GM19395 (cell line): Measurements from ENCODE around the gene POLR2L.

ENCODE experiments used
- ATAC-seq: cut with Tn5 transposase; IDR thresholded peaks from one replicate; pipeline ENCODE4 v1.9.1; 2021; ENCODE audit warnings: mild to moderate bottlenecking, moderate library complexity; ENCODE audit not compliant: unreplicated experiment

POLR2L gene

DNA sequence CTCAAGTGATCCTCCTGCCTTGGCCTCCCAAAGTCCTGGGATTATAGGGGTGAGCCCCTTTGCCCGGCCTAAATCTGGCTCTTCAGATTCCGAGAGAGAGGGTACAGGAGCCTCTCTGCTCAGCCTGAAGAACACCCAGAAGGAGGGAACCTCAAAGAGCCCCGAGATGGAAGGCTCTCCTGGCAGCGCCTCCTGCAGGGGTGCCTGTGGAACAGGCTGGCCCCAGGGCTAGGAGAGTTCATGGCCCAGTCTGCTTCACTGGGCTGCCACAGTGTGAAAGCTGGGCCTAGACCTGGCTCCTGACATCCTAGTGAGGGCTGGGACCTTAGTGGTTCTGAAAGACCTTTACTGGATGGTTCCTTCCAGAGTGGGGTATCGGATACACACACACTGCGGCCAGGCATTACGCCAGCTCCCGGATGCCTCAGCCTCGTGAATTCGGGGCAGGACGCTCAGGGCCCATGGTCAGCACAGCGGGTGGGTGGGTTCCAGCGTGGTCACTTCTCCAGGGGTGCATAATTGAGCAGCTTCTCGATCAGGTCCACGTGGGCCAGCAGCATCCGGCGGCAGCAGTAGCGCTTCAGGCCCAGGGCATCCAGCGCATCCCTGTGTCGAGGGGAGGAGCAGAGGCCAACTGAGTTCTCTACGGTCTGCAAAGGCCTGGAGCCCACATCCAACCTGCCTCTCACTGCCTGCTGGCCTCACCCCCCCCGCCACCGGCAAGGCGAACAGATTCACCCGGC is 2.3 kb downstream of the POLR2L start:
- ATAC-seq: no peak

DNA sequence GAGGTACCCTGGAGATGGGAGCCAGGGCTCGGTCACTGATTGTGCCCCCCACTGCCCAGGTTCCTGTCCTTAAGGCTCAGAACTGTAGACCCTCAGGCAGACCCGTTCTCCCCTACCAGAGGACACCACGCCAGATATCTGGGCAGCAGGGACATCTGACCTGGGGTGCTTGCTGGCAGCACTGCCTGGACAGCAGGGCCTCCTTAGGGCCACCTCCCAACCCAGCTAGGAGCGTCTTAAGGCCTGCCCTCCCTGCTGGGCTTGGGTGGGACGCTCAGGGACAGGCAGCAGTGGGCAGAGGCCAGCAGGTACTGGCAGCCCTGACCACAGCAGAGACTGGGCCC is 3.1 kb downstream of the POLR2L start:
- no peak for ATAC-seq

DNA sequence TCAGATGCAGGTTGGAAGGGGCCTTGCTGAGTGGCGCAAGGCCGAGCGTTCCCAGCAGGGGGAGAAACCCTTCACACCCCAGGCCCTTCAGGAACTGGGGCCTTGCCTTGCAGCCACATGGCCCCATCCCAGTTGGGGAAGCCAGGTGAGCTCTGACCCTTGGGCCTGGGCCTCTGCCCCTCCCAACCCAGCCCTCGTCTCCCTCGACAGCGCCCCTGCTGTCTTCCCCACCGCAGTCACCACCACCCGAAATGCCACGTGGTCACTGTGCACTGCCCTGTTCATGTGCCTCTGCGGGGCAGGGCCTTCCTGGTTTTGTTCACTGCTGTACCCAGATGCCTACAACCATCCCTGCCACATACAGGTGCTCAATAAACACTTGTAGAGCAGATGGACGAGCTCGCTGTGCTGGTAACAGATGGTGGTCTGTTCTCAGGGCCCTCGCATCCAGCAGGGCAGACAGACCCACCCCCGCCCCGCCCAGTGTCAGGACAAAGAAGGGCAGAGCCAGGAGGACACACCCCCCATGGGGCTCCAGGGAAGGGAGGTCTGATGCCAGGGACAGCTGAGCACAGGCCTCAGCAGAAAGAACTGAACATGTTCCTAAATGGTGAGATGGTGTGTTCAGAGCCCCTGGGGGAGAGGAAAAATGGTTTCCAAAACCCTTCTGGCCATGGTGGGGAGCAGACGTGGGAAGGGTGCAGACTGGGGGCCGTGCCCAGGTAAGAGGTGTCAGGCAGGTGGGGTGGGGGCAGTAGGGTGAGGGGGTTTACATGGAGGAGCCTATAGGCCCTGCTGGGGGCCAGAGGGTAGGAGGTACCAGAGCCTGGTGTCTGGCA is 3.7 kb downstream of the POLR2L start:
- ATAC-seq: no peak

DNA sequence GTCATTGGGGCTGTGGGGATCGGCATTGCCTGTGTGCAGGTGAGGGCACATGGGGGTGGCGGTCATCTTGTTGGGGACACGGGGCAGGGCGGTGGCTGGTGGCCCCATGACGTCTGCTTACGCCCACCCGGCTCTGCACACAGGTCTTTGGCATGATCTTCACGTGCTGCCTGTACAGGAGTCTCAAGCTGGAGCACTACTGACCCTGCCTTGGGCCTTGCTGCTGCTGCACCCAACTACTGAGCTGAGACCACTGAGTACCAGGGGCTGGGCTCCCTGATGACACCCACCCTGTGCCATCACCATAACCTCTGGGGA is 4.4 kb downstream of the POLR2L start:
- no peak for ATAC-seq

DNA sequence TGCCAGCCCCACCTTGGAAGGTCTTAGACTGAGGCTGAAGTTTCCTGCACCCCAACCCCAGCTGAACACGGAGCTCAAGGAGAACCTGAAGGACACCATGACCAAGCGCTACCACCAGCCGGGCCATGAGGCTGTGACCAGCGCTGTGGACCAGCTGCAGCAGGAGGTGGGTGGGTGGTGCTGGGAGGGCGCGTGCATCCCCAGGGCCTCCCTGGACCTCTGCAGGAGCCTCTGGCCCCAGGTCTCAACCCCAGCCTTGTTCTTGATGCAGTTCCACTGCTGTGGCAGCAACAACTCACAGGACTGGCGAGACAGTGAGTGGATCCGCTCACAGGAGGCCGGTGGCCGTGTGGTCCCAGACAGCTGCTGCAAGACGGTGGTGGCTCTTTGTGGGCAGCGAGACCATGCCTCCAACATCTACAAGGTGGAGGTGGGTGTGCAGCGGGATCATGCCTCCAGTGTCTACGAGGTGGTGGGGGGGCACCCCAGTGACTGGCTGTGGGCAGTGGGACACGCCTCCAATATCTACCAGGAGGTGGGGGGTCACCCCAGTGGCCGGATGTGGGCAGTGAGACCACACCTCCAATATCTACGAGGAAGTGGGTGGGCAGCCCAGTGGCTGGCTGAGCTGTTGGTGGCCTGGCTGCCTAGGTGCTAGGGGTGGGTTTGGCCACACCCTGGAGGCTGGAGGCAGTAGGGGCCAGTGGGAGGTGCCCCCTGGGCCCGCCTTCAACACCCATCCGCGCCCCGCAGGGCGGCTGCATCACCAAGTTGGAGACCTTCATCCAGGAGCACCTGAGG is 4.9 kb downstream of the POLR2L start:
- ATAC-seq: no peak

DNA sequence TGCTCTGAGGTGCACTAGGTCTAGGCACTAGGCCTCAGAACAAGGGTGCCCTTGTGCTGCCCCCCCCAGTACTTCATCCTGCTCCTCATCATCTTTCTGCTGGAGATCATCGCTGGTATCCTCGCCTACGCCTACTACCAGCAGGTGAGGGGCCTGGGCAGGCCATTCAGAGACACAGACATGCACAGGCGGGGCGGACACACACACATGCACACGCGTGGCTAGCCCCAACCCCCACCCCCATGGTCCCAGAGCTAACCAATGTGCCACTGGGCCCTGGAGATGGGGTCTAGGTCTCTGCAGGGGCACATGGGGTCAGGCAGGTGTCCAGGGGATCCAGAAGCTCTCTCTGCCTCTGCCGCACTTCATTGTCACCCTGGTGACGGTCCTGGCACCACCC is 5.6 kb downstream of the POLR2L start:
- no peak for ATAC-seq

DNA sequence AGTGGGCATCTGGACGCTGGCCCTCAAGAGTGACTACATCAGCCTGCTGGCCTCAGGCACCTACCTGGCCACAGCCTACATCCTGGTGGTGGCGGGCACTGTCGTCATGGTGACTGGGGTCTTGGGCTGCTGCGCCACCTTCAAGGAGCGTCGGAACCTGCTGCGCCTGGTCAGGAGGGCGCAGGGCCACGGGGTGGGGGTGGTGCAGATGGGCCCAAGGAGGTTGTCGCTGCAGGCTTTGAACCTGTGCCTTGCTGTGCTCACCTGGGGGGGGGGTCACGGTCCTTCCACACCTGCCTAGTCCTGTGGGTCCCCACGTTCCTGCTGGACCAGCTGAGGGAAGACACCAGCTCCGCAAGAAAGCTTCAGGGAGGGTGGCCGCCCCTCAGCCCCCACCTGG is 6.1 kb downstream of the POLR2L start:
- ATAC-seq: no peak

DNA sequence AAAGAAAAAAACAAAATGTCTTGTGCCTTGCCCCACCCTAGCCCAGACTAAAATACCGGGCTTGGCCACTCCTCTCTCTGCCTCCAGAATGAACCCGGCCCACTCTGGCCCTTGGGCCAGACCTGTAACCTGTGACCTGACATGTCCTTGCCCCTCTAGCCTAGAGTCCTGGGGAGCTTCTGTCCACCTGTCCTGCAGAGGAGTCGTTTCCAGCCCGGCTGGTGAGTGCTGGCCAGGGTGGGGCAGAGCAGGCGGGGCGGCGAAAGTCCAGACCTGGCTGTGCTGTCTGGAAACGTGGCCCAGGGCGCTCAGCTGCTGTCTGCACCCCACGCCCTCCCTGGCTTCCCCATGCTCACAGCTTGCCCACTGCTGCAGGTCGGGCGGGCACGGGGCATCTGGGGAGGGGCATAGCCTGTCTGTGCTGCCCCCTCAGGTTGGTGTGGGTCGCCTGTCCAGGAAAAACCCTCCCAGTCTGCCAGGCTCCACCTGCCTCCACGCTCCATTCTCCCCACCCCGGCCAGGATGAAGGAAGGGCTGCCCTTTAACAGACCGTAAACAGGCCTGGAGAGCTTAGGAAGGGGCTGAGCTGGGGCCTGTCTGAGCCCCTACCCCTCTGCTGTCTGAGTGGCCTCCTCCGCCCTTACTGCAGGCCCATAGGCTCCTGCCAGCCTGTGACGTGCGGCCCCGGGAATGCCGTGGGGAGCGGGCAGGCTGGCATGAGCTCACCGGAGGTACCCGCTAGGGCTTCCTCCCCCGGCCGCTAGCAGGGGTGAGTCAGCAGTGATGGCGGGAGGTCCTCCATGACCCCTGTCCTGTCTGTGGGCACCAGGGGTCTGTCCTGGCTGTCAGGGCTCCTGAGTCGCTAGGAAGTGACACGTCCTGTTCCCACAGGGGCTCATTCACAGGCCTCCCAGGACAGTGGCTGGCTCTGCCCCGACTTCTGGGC is 7.7 kb downstream of the POLR2L start:
- ATAC-seq: no peak

DNA sequence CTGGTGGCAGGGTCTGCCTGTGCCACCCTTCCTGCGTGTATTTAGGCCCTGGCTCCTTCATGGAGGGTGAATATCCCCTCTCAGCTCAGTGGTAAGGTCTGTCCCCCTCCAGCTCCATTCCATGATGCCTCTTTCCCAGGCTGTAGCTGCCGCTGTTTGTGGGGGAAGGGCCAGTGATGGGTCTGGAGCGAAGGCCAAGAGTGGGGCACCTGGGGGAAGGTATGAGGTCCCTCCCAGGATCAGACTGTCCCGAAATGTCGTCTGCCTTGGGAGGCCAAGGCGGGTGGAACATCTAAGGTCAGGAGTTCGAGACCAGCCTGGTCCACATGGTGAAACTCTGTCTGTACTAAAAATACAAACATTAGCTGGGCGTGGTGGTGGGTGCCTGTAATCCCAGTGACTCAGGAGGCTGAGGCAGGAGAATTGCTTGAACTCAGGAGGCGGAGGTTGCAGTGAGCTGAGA is 8.4 kb downstream of the POLR2L start:
- ATAC-seq: no peak

DNA sequence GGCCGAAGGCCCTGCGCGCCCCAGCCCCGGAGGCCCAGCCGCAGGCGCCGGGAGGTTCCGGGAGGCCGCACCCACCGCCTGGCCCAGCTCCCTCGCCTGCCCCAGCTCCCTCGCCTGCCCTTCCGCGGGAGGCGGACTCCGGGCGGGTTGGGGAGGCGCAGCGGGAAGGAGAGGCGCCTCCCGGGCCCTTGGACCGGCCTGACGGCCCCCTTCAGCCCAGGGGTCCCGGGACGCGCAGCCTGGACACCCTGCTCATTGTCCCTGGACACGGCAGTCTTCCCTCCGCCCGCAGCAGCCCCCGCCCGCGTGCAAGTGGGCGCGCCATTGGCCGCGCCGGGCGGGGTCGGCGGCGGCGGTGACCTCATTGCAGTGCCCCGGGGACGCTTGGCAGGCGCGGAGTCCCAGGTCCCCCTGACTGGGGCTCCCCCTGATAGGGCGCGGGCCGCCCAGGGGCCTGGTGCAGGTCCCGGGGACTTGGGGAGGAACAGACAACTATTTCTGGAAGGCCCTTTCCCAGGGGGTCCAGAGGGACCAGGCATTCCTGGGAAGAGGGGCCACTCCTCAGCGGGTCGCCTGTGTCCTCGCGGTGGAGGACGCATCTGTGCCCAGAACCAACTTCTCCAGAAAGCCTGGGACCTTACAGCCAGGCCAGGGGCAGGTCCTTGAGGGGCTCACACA is 9.1 kb downstream of the POLR2L start:
- ATAC-seq: peak; percentile 21

DNA sequence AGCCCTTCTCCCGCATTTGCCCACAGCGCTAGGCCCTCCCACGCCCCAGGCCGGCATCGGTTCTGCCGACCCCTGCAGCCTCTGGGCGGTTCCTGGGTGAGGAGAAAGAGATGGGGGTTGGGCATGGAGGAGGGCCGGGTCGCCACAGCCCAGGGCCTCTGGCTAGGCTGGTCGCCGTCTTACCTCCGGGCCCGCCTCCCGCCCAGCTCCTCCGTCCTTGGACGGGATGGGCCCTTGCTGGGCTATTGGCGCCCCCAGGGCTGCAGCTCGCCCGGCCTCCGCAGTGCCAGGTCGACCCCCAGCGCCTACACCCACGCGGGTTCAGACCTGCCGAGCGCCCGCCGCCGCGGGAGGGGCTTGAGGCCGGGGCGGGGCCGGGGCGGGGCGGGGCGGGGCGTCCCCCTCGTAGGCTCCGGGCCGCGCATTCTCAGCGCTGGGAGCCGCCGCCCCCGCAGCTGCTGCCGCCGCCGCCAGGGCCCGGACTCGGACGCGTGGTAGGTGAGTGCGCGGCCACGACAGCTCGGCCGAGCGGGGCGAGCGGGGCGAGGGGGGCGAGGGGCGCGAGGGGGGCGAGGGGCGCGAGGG is 9.7 kb downstream of the POLR2L start, which contains the start of gene CD151:
CD151 (plus strand) TSS at position 424 of the 585 bp plus-strand sequence. CDS start 3,118 bp downstream, outside the sequence.
- ATAC-seq: peak; percentile 36

DNA sequence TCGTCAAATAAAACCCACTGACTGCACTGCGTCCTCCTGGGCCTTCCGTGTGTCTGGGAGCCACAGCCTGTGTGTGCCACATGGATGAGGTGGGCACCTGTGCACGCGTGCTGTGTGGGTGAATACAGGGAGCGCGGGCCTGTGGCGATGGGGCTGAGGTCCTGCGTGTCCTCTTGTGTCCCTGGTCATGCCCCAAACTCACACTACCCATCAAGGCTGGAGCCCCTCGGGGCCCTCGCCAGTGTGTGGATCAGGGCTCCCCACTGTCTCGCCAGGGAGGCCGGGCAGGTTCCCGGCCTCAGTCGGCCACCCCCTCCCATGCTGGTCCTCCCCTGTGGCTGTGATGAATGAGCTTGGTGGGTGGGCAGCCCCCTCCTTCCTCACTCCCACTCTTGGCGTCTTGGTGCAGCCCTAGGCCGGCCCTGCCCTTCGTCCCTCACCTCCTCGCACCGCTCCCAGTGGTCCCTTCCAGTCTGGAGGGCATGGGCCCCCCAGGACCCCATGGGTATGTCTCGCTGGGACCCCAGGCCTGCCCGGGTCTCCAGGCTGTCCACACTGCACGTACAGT is 10.3 kb downstream of the POLR2L start:
- no peak for ATAC-seq

DNA sequence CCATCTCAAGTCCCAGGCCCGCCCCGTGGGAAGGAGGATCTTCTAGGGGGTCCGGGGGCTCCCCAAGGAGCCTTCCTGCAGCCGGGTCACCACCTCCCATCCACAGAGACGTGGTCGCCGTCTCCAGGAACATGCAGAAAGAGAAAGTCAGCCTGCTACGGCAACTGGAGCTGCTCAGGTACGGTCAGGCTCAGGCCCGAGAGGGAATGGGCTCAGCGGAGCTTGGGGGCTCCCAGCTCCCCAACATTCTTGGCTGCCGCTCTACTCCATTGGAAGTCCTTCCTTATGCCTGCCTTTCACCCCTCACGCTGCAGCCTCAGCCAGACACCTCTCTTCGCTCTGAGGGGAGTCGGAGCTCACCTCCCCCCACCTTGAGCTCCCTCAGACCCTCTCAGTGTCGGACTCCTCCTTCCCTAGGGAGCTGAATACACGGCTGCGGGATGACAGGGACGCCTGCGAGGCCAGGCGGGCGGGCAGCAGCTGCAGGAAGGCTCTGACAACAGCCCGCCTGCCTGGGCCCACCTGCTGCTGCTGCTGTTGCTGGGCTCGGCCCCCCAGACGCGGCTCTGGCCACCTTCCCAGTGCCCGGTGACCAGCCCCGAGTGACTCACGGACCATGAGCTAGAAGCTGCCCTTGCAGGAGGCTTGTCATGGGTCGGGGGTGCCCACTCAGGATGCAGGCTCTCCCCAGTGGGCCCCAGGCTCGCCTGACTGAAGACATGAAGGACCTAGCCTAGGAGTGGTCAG is 11.0 kb downstream of the POLR2L start:
- ATAC-seq: no peak

DNA sequence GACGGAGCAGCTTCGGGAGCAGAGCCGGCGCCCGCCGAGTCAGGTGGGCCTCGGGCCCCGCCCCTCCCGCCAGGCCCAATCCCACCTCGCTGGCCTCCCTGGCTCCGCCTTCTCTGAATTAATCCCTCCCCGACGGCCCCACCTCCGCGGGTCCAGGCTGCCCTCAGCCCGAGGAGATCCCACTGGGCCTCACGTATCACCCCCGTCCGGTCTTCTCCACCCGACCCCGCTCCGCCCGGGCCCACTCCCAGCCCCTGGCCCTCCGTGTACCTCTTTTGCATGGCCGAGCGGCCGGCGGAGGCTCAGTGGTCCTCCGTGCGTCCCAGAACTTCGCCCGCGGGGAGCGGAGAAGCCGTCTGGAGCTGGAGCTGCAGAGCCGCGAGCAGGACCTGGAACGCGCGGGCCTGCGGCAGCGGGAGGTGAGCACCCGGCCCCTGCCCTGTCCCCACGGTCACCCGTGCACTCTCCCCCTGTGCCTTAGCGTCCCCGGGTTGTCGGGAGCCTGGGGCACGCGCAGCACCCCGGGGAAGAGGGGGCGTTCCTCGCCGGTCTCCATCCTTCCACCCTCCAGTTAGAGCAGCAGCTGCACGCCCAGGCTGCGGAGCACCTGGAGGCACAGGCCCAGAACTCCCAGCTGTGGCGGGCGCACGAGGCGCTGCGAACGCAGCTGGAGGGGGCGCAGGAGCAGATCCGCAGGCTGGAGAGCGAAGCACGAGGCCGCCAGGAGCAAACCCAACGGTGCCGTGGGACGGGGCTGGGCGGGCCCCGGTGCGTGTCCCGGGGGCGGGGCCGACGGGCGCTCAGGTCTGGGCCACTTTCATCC is 11.8 kb downstream of the POLR2L start:
- no peak for ATAC-seq

DNA sequence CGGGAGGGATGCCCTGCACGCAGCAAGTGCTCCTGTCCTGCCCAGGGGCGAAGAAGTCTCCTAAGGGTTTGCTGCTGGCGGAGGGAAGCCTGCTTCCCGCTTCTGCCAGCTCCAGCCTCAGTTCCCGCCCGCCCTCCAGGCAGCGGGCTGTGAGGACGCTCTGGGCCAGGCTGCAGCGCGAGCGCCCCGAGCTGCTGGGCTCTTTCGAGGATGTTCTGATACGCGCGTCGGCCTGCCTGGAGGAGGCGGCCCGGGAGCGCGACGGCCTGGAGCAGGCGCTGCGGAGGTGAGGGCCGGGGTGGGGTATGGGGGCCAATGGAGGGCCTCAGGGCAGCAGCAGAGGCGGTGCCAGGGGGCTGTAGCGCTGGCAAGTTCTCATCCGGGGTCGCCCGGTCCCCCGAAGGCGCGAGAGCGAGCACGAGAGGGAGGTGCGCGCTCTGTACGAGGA is 12.5 kb downstream of the POLR2L start:
- no peak for ATAC-seq

DNA sequence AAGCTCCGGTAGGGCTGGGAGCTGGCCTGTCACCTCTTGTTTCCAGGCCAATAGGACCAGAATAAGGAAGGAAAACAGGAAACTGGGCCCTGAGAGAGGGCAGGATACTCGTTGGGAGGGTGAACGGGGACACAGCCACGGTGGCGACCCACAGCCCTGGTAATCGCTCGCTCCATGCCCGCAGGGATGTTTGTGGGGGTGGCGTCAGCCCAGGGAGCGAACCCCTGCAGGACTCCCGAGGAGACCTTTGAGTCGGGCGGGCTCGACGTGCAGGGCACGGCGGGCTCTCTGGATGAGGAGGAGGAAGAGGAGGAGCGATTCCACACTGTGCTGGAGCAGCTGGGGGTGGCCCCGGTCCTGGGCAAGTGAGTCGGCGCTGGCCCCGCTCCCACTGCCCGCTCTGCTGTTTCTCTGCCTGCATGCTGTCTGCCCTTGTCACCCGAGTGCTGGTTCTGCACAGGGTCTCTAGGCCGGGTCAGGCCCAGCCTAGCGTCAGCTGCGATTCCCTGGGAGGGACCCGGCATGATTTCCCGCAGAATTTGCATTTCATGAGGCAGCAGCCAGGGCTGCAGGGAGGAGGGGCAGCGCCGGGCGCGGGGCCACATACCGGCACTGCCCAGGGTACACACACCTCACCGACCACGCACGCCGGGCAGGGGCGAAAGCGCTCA is 13.0 kb downstream of the POLR2L start:
- ATAC-seq: no peak
